ENCODE measurements around the gene ADGRV1.

DNA sequence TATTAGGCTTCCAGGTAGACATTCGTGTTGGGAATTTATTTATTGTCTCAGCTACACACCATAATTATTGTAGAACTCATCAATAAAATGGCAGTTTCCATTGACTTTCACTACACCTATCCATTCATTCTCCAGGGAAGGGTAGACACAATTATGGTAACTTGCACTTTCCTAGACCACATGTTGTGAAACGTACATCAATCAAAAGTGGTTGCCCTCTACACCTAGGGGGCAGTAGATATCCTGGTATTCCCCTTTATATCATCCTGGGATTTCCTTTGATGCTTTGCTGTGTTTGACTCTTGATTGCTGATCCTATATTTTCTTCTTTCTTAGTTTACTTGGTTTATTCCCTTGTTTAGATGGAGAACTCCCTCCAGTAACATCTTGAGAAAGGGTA is 47.9 kb downstream of the ADGRV1 start:
- TF ChIP-seq, protein P1, sequence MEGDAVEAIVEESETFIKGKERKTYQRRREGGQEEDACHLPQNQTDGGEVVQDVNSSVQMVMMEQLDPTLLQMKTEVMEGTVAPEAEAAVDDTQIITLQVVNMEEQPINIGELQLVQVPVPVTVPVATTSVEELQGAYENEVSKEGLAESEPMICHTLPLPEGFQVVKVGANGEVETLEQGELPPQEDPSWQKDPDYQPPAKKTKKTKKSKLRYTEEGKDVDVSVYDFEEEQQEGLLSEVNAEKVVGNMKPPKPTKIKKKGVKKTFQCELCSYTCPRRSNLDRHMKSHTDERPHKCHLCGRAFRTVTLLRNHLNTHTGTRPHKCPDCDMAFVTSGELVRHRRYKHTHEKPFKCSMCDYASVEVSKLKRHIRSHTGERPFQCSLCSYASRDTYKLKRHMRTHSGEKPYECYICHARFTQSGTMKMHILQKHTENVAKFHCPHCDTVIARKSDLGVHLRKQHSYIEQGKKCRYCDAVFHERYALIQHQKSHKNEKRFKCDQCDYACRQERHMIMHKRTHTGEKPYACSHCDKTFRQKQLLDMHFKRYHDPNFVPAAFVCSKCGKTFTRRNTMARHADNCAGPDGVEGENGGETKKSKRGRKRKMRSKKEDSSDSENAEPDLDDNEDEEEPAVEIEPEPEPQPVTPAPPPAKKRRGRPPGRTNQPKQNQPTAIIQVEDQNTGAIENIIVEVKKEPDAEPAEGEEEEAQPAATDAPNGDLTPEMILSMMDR (conservative IDR thresholded peaks at IDR 0.05; ENCODE audit: low read length), result peak; percentile 55
- TF ChIP-seq EZH2phosphoT487 (IDR thresholded peaks at IDR 0.05; ENCODE audit: borderline replicate concordance), result no peak

Data from Loucy (cell line).